Small intestine (tissue), 7 donors: ENCODE data around the gene CORO2A. TPM values are rescaled to one million over a fixed set of nuclear protein-coding genes. Genes with fewer than 3 reads are reported as not detected.
"Not testable (repeated sequence)": the region's sequence is repeated elsewhere in the genome, so short reads cannot be mapped to it uniquely, and the experiment has no call there.

Source experiments
- DNase-seq, 2 donors: peaks; one replicate each; pipeline versions ENCODE4 v3.0.0 to v3.0.0-alpha.2; 2013
- FAIRE-seq: peaks from 2 replicates; lab custom pipeline; 2012; peaks lifted over from hg19 to GRCh38; lab: Jason Lieb, UNC
- H3K27ac ChIP-seq, 3 donors: one replicate each; pipeline ENCODE4 v1.5.1; 2013; ENCODE audit warnings: low read length in 2 of 3, mild to moderate bottlenecking in 2 of 3, control low read depth in 1 of 3, inconsistent platforms in 1 of 3, low read depth in 1 of 3, moderate library complexity in 1 of 3
- H3K27me3 ChIP-seq, 3 donors: one replicate each; pipeline ENCODE4 v1.6.1; 2013; ENCODE audit warnings: low read length in 3 of 3, inconsistent platforms in 1 of 3; ENCODE audit not compliant: control insufficient read depth in 3 of 3, insufficient read depth in 3 of 3
- H3K36me3 ChIP-seq, 3 donors: one replicate each; pipeline ENCODE4 v1.6.1; 2013; ENCODE audit warnings: low read length in 3 of 3, inconsistent platforms in 1 of 3, low read depth in 1 of 3, mild to moderate bottlenecking in 1 of 3, moderate library complexity in 1 of 3; ENCODE audit not compliant: control insufficient read depth in 3 of 3, insufficient read depth in 2 of 3
- H3K4me1 ChIP-seq, 3 donors: one replicate each; pipeline ENCODE4 v1.6.1; 2013; ENCODE audit warnings: low read length in 2 of 3, inconsistent platforms in 1 of 3, low read depth in 1 of 3, mild to moderate bottlenecking in 1 of 3, moderate library complexity in 1 of 3; ENCODE audit not compliant: control insufficient read depth in 3 of 3, insufficient read depth in 2 of 3
- H3K4me3 ChIP-seq, 3 donors: one replicate each; pipeline ENCODE4 v1.5.1; 2013; ENCODE audit warnings: low read length in 3 of 3, control low read depth in 1 of 3, inconsistent platforms in 1 of 3, low read depth in 1 of 3, mild to moderate bottlenecking in 1 of 3, moderate library complexity in 1 of 3
- H3K9me3 ChIP-seq, 2 donors: one replicate each; pipeline ENCODE4 v1.6.1; 2013; ENCODE audit warnings: low read depth in 1 of 2, low read length in 1 of 2; ENCODE audit not compliant: control insufficient read depth in 2 of 2, insufficient read depth in 1 of 2
- WGBS, 3 donors: extraction: QIAGEN DNeasy Blood & Tissue Kit; methylation state at CpG; one replicate each; pipeline ENCODE4 v1.1.7; 2013; 5-methylcytosine and 5-hydroxymethylcytosine counted together
- polyA plus RNA-seq, 4 donors: library from polyadenylated mRNA; stranded (reverse) in 3 of 4; unstranded in 1 of 4; fragments of 200-250 nt in 3 of 4; fragments of 120-200 nt in 1 of 4; gene quantifications; one replicate each; pipeline versions ENCODE4 v1.2.1 to v1.2.3, GENCODE V29; 2013
- donor health status: healthy with polysubstance abuse.
- donor health status: control.
- donor health status: control.
- donor health status: Bipolar disorder and iron deficiency.
- donor health status: healthy.

CORO2A gene
- polyA plus RNA-seq, 4 donors = 35.1 to 68.2 (median 51.2) TPM

- FAIRE-seq (no peak), DNase-seq (no peak)
- H3K4me1 ChIP-seq = peaks cover 2 to 93% (median 30%) of the 10 kb centered on the region in 3 donors
- no peaks in the 10 kb centered on the region for H3K9me3 ChIP-seq
- no peak overlapping the region for H3K4me3 ChIP-seq
- 74 to 79% (median 75%) methylated on average over 16 of the region's 16 CpGs for WGBS, 3 donors
- H3K27me3 ChIP-seq = no peaks in the 10 kb centered on the region
- peaks cover 0 to 43% (median 0%) of the 10 kb centered on the region in 3 donors for H3K36me3 ChIP-seq
- peak overlapping the region in 2 of 3 donors; percentile 52 to 96 for H3K27ac ChIP-seq
These were observed 13.3 kb downstream of the CORO2A start for GRCh38 chr9:98178874-98179850.

GRCh38 chr9:98176391-98177259 is 15.8 kb downstream of the CORO2A start:
- FAIRE-seq = no peak
- no peaks in the 10 kb centered on the region for H3K27me3 ChIP-seq
- no peaks in the 10 kb centered on the region for H3K9me3 ChIP-seq
- H3K36me3 ChIP-seq = peaks cover 0 to 50% (median 0%) of the 10 kb centered on the region in 3 donors
- H3K4me1 ChIP-seq = peaks cover 9 to 90% (median 34%) of the 10 kb centered on the region in 3 donors
- peak; percentile 90 to 97 for DNase-seq
- H3K4me3 ChIP-seq = no peak overlapping the region
- H3K27ac ChIP-seq = peak overlapping the region; percentile 84 to 96 (median 90)
- WGBS, 3 donors = 26 to 58% (median 37%) methylated on average over 9 of the region's 9 CpGs

- FAIRE-seq (no peak), DNase-seq (no peak)
- WGBS, 3 donors = 54 to 76% (median 70%) methylated on average over 3 of the region's 3 CpGs
- H3K27ac ChIP-seq = peak overlapping the region; percentile 82 to 96 (median 90)
- H3K36me3 ChIP-seq = peaks cover 0 to 50% (median 0%) of the 10 kb centered on the region in 3 donors
- H3K4me3 ChIP-seq = no peak overlapping the region
- H3K4me1 ChIP-seq = peaks cover 9 to 90% (median 38%) of the 10 kb centered on the region in 3 donors
- no peaks in the 10 kb centered on the region for H3K9me3 ChIP-seq
- H3K27me3 ChIP-seq = no peaks in the 10 kb centered on the region
These were observed 16.7 kb downstream of the CORO2A start for GRCh38 chr9:98175762-98176161.

GRCh38 chr9:98175028-98175569 is 17.3 kb downstream of the CORO2A start:
- Histone ChIP-seq H3K4me1 (peaks cover 9 to 89% (median 34%) of the 10 kb centered on the region in 3 donors), H3K27me3 (no peaks in the 10 kb centered on the region), H3K36me3 (peaks cover 0 to 52% (median 0%) of the 10 kb centered on the region in 3 donors), H3K27ac (peak overlapping the region in 2 of 3 donors; percentile 24 to 96), H3K4me3 (no peak overlapping the region), H3K9me3 (no peaks in the 10 kb centered on the region)
- peak in 1 of 2 donors; percentile 32 for DNase-seq
- 44 to 52% (median 51%) methylated on average over 5 to 6 of the region's 6 CpGs for WGBS, 3 donors
- no peak for FAIRE-seq

- H3K27ac ChIP-seq = peak overlapping the region in 1 of 3 donors; percentile 96
- not testable (repeated sequence) for DNase-seq, FAIRE-seq, H3K27me3 ChIP-seq, H3K4me3 ChIP-seq, H3K9me3 ChIP-seq
- H3K4me1 ChIP-seq = peaks cover 9 to 92% (median 34%) of the 10 kb centered on the region in 3 donors
- 69 to 84% (median 80%) methylated on average over 5 of the region's 5 CpGs for WGBS, 3 donors
- H3K36me3 ChIP-seq = peaks cover 0 to 55% (median 0%) of the 10 kb centered on the region in 3 donors
These were observed 17.9 kb downstream of the CORO2A start for GRCh38 chr9:98174502-98174918.

GRCh38 chr9:98173181-98173580 is 19.3 kb downstream of the CORO2A start:
- H3K9me3 ChIP-seq = no peaks in the 10 kb centered on the region
- FAIRE-seq (no peak), DNase-seq (no peak)
- H3K27me3 ChIP-seq = no peaks in the 10 kb centered on the region
- H3K4me3 ChIP-seq = no peak overlapping the region
- peaks cover 13 to 90% (median 36%) of the 10 kb centered on the region in 3 donors for H3K4me1 ChIP-seq
- H3K36me3 ChIP-seq = peaks cover 0 to 48% (median 0%) of the 10 kb centered on the region in 3 donors
- peak overlapping the region in 1 of 3 donors; percentile 46 for H3K27ac ChIP-seq
- 82 to 85% (median 82%) methylated on average over 16 of the region's 16 CpGs for WGBS, 3 donors

GRCh38 chr9:98172604-98173003 is 19.8 kb downstream of the CORO2A start:
- 63 to 74% (median 71%) methylated on average over 3 of the region's 3 CpGs for WGBS, 3 donors
- H3K9me3 ChIP-seq = no peaks in the 10 kb centered on the region
- H3K4me3 ChIP-seq = no peak overlapping the region
- H3K27me3 ChIP-seq = no peaks in the 10 kb centered on the region
- H3K4me1 ChIP-seq = peaks cover 13 to 91% (median 36%) of the 10 kb centered on the region in 3 donors
- no peak for DNase-seq
- H3K27ac ChIP-seq = peak overlapping the region in 2 of 3 donors; percentile 3 to 46
- no peak for FAIRE-seq
- peaks cover 0 to 48% (median 0%) of the 10 kb centered on the region in 3 donors for H3K36me3 ChIP-seq
